GDM1 (cell line): ENCODE measurements around the gene F2.
A peak's percentile ranks its signal among the peaks of the same experiment; 100 is the strongest.
"Not testable (repeated sequence)": the region's sequence is repeated elsewhere in the genome, so short reads cannot be mapped to it uniquely, and the experiment has no call there.

Experiments used
- DNase-seq: peaks from one replicate; lab custom pipeline; 2025; lab: John Stamatoyannopoulos, UW

F2 gene

GRCh38 chr11:46719048-46719542, at the start of gene F2:
Gene F2, plus strand, starts transcription at chr11:46719213. Its CDS starts 23 bp downstream, at chr11:46719236.
- DNase-seq = no peak

GRCh38 chr11:46669711-46670139, 49.3 kb upstream of the F2 start:
- DNase-seq = no peak

- DNase-seq = not testable (repeated sequence)
Observed at GRCh38 chr11:46670521-46670920, 48.5 kb upstream of the F2 start.

- no peak for DNase-seq
Observed at GRCh38 chr11:46671958-46672315, 47.1 kb upstream of the F2 start.

GRCh38 chr11:46672381-46672839, 46.6 kb upstream of the F2 start:
- no peak for DNase-seq

GRCh38 chr11:46673713-46674462, 45.1 kb upstream of the F2 start:
- DNase-seq = no peak

GRCh38 chr11:46674463-46675287, 44.3 kb upstream of the F2 start:
- peak; percentile 13 for DNase-seq

- no peak for DNase-seq
Observed at GRCh38 chr11:46675288-46675851, 43.6 kb upstream of the F2 start.

- no peak for DNase-seq
Observed at GRCh38 chr11:46675949-46676348, 43.1 kb upstream of the F2 start.

- peak; percentile 31 for DNase-seq
Observed at GRCh38 chr11:46676436-46677158, 42.4 kb upstream of the F2 start.

GRCh38 chr11:46677169-46677568, 41.8 kb upstream of the F2 start:
- no peak for DNase-seq

- DNase-seq = no peak
Observed at GRCh38 chr11:46677991-46678740, 40.8 kb upstream of the F2 start.

- DNase-seq = no peak
Observed at GRCh38 chr11:46678741-46679130, 40.3 kb upstream of the F2 start.

- DNase-seq = no peak
Observed at GRCh38 chr11:46679241-46680163, 39.5 kb upstream of the F2 start.

GRCh38 chr11:46680164-46680760, 38.8 kb upstream of the F2 start:
- no peak for DNase-seq

- no peak for DNase-seq
Observed at GRCh38 chr11:46680815-46681214, 38.2 kb upstream of the F2 start.

- no peak for DNase-seq
Observed at GRCh38 chr11:46681814-46682213, 37.2 kb upstream of the F2 start.

GRCh38 chr11:46682773-46683752, 36.0 kb upstream of the F2 start:
- no peak for DNase-seq

- no peak for DNase-seq
Observed at GRCh38 chr11:46684367-46684766, 34.6 kb upstream of the F2 start.
